HG03558 (cell line): Measurements from ENCODE around the gene WDR37.
A peak's percentile ranks its signal among the peaks of the same experiment; 100 is the strongest.
"Not testable (repeated sequence)": the region's sequence is repeated elsewhere in the genome, so short reads cannot be mapped to it uniquely, and the experiment has no call there.

Experiments
- ATAC-seq: cut with Tn5 transposase; IDR thresholded peaks from one replicate; pipeline ENCODE4 v1.9.1; 2021; ENCODE audit warnings: moderate number of reproducible peaks; ENCODE audit not compliant: unreplicated experiment; ENCODE audit errors: extremely low read depth

The WDR37 gene

GRCh38 chr10:1040133-1040532 is 16.1 kb upstream of the WDR37 start:
- ATAC-seq: no peak

GRCh38 chr10:1041514-1041913 is 14.7 kb upstream of the WDR37 start:
- no peak for ATAC-seq

GRCh38 chr10:1043532-1043995 is 12.6 kb upstream of the WDR37 start:
- ATAC-seq: no peak

GRCh38 chr10:1044146-1044545 is 12.0 kb upstream of the WDR37 start:
- no peak for ATAC-seq

- ATAC-seq: no peak
Observed at GRCh38 chr10:1044964-1045363, 11.2 kb upstream of the WDR37 start.

GRCh38 chr10:1045415-1045814 is 10.8 kb upstream of the WDR37 start:
- ATAC-seq: no peak

- no peak for ATAC-seq
Observed at GRCh38 chr10:1047937-1048336, 8.2 kb upstream of the WDR37 start.

GRCh38 chr10:1048349-1048731 is 7.8 kb upstream of the WDR37 start:
- ATAC-seq: no peak

- peak; percentile 74 for ATAC-seq
Observed at GRCh38 chr10:1048732-1049424, 7.3 kb upstream of the WDR37 start, which contains the start of gene IDI1. IDI1 (minus strand) TSS chr10:1049119; CDS start chr10:1049003, 116 bp downstream.

GRCh38 chr10:1049425-1049958 is 6.7 kb upstream of the WDR37 start:
- no peak for ATAC-seq

- no peak for ATAC-seq
Observed at GRCh38 chr10:1050145-1050544, 6.0 kb upstream of the WDR37 start.

- ATAC-seq: no peak
Observed at GRCh38 chr10:1050554-1050953, 5.6 kb upstream of the WDR37 start.

- no peak for ATAC-seq
Observed at GRCh38 chr10:1054684-1055083, 1.5 kb upstream of the WDR37 start.

GRCh38 chr10:1057106-1057657 is 997 bp downstream of the WDR37 start:
- no peak for ATAC-seq

GRCh38 chr10:1058017-1058416 is 1.8 kb downstream of the WDR37 start:
- ATAC-seq: no peak

GRCh38 chr10:1059902-1060301 is 3.7 kb downstream of the WDR37 start:
- no peak for ATAC-seq

- no peak for ATAC-seq
Observed at GRCh38 chr10:1061930-1062774, 6.0 kb downstream of the WDR37 start.

GRCh38 chr10:1063232-1063865 is 7.2 kb downstream of the WDR37 start:
- no peak for ATAC-seq

GRCh38 chr10:1064964-1065247 is 8.7 kb downstream of the WDR37 start:
- ATAC-seq: no peak

GRCh38 chr10:1066734-1067133 is 10.5 kb downstream of the WDR37 start:
- ATAC-seq: not testable (repeated sequence)
